Measurements from ENCODE around the gene NOP14.
"Not testable (repeated sequence)": the region's sequence is repeated elsewhere in the genome, so short reads cannot be mapped to it uniquely, and the experiment has no call there.

NOP14 gene

DNA sequence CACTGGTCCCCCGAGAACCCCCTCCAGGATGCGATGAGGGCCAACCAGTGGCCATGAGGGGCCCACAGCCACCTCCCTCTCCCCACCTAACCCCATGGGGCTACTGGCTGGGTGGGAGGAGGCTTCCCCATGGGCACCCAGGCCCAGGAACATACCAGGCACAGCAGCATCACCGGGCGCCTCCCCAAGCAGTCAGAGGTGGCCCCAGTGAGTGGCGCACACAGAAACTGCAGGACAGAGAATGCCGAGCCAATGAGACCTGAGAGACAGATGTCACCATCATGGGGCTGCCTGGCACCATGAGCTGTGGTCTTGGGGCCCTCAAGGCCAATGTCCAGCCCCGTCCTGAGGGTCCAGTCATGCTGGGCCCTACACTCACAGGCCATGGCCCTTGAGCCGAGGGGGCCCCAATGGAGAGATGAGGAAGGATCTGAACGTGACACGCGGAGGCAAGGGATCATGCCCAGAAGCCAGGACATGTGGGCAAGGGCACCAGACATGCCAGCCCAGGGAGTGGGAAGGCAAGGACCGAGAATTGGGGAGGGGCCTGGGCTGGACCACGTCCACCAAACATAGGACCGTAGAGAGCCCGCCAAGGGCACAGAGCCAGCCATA is 30.1 kb downstream of the NOP14 start:
- H3K4me3 ChIP-seq (ENCODE audit: low read depth, low read length) = no peak overlapping the region

- H3K4me3 ChIP-seq (ENCODE audit: low read depth, low read length) = no peak overlapping the region
Measured at GRCh38 chr4:2932321-2932950, 30.8 kb downstream of the NOP14 start.

GRCh38 chr4:2931512-2932301 is 31.5 kb downstream of the NOP14 start:
- H3K4me3 ChIP-seq (ENCODE audit: low read depth, low read length) = no peak overlapping the region

- no peak overlapping the region for H3K4me3 ChIP-seq (ENCODE audit: low read depth, low read length)
Measured at GRCh38 chr4:2930758-2931511, 32.3 kb downstream of the NOP14 start.

- H3K4me3 ChIP-seq (ENCODE audit: low read depth, low read length) = no peak overlapping the region
Measured at GRCh38 chr4:2930135-2930757, 33.0 kb downstream of the NOP14 start.

GRCh38 chr4:2929469-2929868 is 33.7 kb downstream of the NOP14 start:
- no peak overlapping the region for H3K4me3 ChIP-seq (ENCODE audit: low read depth, low read length)

GRCh38 chr4:2928242-2929176 is 34.7 kb downstream of the NOP14 start:
- H3K4me3 ChIP-seq (ENCODE audit: low read depth, low read length) = no peak overlapping the region

DNA sequence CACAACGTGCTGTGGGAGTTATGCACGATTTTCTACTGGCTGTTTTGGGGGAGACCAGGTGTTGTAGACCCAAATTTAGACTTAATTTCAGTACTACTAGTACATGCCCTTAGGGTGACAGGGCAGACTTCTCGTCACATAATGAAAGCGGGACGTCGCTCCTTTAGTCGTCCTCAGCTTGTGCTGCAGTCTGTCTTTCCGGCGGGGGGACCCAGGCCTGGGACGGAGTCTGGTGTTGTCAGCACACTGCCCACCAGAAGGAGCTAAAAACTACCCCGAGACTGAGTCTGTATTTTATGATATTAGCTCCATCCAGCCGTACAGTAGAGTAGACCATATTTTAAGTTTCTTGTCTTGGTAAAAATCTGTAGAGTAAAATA is 35.5 kb downstream of the NOP14 start:
- H3K4me3 ChIP-seq (ENCODE audit: low read depth, low read length) = no peak overlapping the region

GRCh38 chr4:2927016-2927695 is 36.0 kb downstream of the NOP14 start:
- H3K4me3 ChIP-seq (ENCODE audit: low read depth, low read length) = no peak overlapping the region

DNA sequence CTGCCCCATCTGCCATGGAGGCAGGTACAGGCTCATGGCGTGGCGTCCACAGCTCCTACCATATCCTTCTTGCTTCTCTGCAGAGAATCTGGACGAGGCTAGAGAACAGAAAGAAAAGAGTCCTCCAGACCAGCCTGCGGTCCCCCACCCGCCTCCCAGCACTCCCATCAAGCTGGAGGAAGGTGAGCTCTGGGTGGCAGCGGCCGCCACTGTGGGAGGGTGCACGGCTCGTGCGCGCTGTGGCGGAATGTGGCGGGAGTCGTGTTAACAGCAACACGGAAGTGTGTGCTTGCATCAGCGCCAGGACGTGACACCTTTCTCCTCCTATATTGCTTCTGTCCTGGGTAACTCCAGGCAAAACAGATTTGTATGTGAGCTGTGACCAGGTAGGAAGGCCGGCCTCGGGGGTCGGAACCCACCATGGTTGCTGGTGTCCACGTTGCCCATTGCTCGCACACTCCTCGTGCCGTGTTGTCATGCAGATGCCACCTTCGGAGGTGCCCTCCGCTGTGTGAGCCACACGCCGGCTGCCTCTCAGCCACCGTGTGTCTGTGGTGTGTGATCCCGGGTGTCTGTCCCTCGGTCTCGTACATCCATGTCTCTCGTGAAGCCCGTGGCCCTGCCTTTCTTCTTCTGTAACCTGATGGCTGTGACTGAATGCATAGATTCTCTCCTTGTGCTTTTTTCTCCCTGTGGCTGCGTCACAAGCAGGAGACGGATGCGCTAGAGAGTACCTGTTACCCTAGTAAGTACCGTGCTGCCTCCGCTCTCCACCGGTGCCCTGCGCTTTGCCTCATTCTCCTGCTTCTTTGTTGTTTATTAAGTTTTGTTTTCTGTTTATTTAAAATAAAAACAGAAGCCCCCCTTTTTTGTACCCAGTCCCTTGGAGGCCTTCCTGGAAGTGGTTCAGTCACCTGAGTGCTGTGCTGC is 37.0 kb downstream of the NOP14 start:
- H3K4me3 ChIP-seq (ENCODE audit: low read depth, low read length) = no peak overlapping the region

DNA sequence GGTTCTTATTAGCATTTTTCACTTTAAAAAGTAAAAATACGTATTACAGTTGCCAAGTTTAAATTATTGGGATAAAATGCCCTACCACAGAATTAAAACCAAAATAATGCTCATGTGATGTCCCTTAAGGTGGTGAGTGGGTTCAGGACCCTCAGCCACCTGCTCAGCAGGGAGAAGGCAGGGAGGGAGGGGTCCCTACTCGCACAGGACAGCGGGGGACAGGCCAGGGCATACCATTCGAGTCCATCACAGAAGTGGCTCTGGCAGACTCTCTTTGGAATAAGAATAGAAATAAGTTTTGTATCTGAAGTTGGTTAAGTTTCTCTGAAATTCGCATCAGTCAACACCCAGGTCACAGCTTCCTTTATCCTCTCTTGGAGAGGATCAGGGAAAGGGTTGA is 37.7 kb downstream of the NOP14 start:
- H3K4me3 ChIP-seq (ENCODE audit: low read depth, low read length) = no peak overlapping the region

DNA sequence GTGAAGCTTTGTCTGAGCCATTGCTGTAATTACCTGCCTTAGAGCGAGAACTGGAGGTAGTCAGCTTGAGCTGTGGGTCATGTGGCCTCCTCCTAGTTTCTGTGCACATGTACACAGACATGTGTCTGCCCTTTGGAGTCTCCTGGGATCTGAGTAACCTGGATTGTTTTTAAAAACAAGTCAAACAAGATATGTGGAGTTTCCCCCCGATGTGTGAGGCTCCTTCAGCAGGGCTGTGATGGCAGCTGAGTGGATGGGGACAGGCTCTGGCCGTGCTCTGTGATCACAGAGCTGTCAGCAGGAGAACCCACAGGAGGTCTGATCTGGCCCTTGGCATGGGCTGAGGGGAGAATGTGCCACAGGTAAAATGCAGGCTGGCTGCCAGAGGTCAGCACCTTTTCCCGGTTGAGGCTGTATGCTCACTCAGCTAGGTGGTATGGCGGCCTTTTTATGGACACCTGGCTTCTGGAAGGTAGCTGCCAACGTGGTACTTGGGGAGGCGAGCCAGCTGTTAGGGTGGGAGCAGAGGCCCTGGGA is 38.4 kb downstream of the NOP14 start:
- no peak overlapping the region for H3K4me3 ChIP-seq (ENCODE audit: low read depth, low read length)

DNA sequence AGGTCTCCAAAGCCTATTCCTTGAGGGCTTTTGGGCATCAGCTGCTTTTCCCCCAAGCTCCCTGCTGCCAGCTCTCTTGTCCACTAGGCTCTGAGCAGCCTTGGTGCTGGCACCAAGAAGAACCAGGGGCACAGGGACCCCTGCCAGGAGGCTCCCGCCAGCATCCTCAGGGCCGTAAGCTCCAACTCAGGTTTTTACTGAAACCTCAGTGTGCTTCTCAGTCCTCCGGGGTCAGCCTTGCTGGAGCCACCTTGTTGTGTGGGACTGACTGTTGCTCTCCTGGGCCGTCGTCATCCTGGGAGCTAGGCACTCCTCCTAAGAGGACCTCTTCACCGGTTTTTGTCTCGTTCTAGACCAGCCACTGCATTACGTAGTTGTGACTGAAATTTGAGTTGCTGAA is 38.9 kb downstream of the NOP14 start:
- no peak overlapping the region for H3K4me3 ChIP-seq (ENCODE audit: low read depth, low read length)

GRCh38 chr4:2923668-2924173 is 39.5 kb downstream of the NOP14 start:
- H3K4me3 ChIP-seq (ENCODE audit: low read depth, low read length) = no peak overlapping the region

GRCh38 chr4:2923141-2923551 is 40.1 kb downstream of the NOP14 start:
- H3K4me3 ChIP-seq (ENCODE audit: low read depth, low read length) = no peak overlapping the region

DNA sequence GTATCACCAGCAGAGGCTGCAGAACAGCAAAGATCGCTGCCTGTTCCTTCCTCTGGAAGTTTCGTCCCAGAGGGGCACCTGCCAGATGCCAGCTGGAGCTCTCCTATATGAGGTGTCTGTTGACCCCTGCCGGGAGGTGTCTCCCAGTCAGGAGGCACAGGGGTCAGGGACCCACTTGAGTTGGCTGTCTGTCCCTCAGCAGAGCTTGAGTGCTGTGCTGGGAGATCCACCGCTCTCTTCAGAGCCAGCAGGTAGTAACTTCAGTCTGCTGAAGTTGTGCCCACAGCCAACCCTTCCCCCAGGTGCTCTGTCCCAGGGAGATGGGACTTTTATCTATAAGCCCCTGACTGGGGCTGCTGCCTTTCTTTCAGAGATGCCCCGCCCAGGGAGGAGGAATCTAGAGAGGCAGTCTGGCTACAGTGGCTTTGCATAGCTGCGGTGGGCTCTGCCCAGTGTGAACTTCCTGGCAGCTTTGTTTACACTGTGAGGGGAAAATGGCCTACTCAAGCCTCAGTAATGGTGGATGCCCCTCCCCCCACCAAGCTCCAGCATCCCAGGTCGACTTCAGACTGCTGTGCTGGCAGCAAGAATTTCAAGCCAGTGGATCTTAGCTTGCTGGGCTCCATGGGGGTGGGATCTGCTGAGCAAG is 40.6 kb downstream of the NOP14 start:
- H3K4me3 ChIP-seq (ENCODE audit: low read depth, low read length) = not testable (repeated sequence)

DNA sequence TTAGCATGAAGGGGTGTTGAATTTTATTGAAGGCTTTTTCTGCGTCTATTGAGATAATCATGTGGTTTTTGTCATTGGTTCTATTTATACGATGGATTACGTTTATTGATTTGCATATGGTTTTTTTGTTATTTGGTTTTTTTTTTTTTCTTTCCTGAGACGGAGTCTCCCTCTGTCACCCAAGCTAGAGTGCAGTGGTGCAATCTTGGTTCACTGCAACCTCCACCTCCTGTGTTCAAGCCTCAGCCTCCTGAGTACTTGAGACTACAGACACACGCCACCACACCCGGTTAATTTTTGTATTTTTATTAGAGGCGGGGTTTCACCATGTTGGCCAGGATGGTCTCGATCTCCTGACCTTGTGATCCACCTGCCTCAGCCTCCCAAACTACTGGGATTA is 44.5 kb downstream of the NOP14 start:
- not testable (repeated sequence) for H3K4me3 ChIP-seq (ENCODE audit: low read depth, low read length)

Data from iPS-11a (cell line).